Loucy (cell line): Measurements from ENCODE around the gene CHAMP1.

Experiments
- H2AFZ ChIP-seq: fragments of 200-600 bp; sonication (generic); 2 replicates; pipeline ENCODE4 v1.6.0; 2016; ENCODE audit warnings: antibody characterized with exemption, mild to moderate bottlenecking, low read length, moderate library complexity
- H3F3A ChIP-seq: fragments of 200-600 bp; 2 replicates; pipeline ENCODE4 v1.6.0; 2016; ENCODE audit warnings: antibody characterized with exemption, low read depth, mild to moderate bottlenecking
- H3K27me3 ChIP-seq: fragments of 200-600 bp; sonication (generic); 2 replicates; pipeline ENCODE4 v1.6.1; 2014; ENCODE audit warnings: low read length, mild to moderate bottlenecking; ENCODE audit not compliant: insufficient read depth, poor library complexity, severe bottlenecking
- H3K36me3 ChIP-seq: fragments of 200-600 bp; sonication (generic); 2 replicates; pipeline ENCODE4 v1.6.1; 2016; ENCODE audit warnings: low read length; ENCODE audit not compliant: insufficient read depth
- H3K4me1 ChIP-seq: fragments of 200-600 bp; sonication (generic); 2 replicates; pipeline ENCODE4 v1.5.1; 2014; ENCODE audit warnings: low read length, mild to moderate bottlenecking; ENCODE audit not compliant: insufficient read depth, poor library complexity, severe bottlenecking
- H3K4me2 ChIP-seq: fragments of 200-600 bp; sonication (generic); 2 replicates; pipeline ENCODE4 v1.6.0; 2014; ENCODE audit warnings: antibody characterized with exemption, low read length, low read depth, mild to moderate bottlenecking; ENCODE audit not compliant: poor library complexity, severe bottlenecking
- H3K4me3 ChIP-seq: fragments of 200-600 bp; sonication (generic); 2 replicates; pipeline ENCODE4 v1.5.1; 2014; ENCODE audit warnings: low read length, mild to moderate bottlenecking, mixed read lengths; ENCODE audit not compliant: poor library complexity, severe bottlenecking
- H3K79me2 ChIP-seq: fragments of 200-600 bp; sonication (generic); 2 replicates; pipeline ENCODE4 v1.6.1; 2014; ENCODE audit warnings: low read length; ENCODE audit not compliant: insufficient read depth
- H3K9ac ChIP-seq: fragments of 200-600 bp; sonication (generic); 2 replicates; pipeline ENCODE4 v1.6.0; 2014; ENCODE audit warnings: mild to moderate bottlenecking, low read depth, low read length, moderate library complexity; ENCODE audit not compliant: poor library complexity, severe bottlenecking
- H3K9me2 ChIP-seq: fragments of 200-600 bp; sonication (generic); replicated peaks from 2 replicates; pipeline ENCODE4 v1.6.1; 2016; ENCODE audit warnings: low read depth, low read length, mixed read lengths
- H3K9me3 ChIP-seq: fragments of 200-600 bp; sonication (generic); 2 replicates; pipeline ENCODE4 v1.6.1; 2014; ENCODE audit warnings: mild to moderate bottlenecking, antibody characterized with exemption, low read length, low read depth; ENCODE audit not compliant: insufficient read depth
- H4K20me1 ChIP-seq: fragments of 200-600 bp; sonication (generic); 2 replicates; pipeline ENCODE4 v1.6.0; 2014; ENCODE audit warnings: antibody characterized with exemption, low read length, mild to moderate bottlenecking; ENCODE audit not compliant: insufficient read depth, poor library complexity, severe bottlenecking
- EZH2phosphoT487 ChIP-seq: fragments of 200-600 bp; IDR thresholded peaks from 2 replicates; pipeline ENCODE4 v1.6.1; 2018; ENCODE audit warnings: antibody characterized with exemption, mild to moderate bottlenecking, moderate library complexity, borderline replicate concordance
- TF ChIP-seq, protein P1 (sequence below): fragments of 200-600 bp; sonication (generic); conservative IDR thresholded peaks from 2 replicates; pipeline ENCODE4 v1.5.1; 2014; ENCODE audit warnings: mild to moderate bottlenecking, antibody characterized with exemption, low read length

Gene CHAMP1

DNA sequence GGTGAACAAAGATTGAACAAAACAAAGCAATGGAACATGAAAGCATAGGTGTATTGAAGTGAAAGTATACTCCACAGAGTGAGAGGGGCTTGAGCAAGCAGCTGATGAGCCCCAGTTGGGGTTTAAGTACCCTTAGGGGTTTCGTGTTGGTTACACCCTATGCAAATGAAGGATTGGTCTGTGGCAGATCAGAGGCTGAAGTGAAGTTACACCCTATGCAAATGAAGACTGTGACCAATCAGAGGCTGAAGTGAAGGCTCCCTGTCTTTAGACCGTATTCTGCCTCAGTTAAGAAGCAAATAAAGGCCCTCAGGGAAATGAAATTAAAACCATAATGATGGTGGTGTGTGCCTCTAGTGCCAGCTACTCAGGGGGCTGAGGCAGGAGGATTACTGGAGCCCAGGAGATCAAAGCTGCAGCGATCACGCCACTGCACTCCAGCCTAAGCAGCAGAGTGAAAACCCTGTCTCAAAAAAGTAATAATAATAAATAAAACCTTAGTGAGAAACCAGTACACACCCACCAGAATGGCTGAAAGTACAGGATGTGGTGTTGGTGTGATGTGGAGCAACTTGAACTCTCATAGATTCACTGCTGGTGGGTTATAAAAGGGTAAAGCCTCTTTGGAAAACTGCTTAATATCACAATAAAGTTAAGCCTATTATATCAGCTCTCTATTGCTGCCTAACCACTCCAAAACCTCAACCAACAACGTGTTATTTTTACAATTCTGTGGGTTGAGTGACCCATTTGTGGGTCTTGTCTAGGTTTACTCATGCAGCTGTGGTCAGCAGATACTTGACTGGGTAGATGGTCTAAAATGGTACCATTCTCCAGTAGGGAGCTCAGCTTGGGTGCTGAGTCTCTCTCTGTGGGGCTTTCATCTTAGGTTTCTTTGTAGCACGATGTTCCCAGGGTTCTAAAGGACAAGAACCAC, 45.7 kb upstream of the CHAMP1 start:
- Histone ChIP-seq H3K27me3 (no peaks in the 10 kb centered on the region), H3K4me1 (peaks cover 30% of the 10 kb centered on the region), H3K9ac (no peak overlapping the region), H3K36me3 (peaks cover 54% of the 10 kb centered on the region; the same call in 1 of the 2 replicates), H3K4me3 (no peak overlapping the region), H3F3A (no peaks in the 10 kb centered on the region), H4K20me1 (no peaks in the 10 kb centered on the region), H3K79me2 (no peaks in the 10 kb centered on the region), H3K9me3 (no peaks in the 10 kb centered on the region), H3K9me2 (no peaks in the 10 kb centered on the region), H2AFZ (no peak overlapping the region), H3K4me2 (no peak overlapping the region)
- TF ChIP-seq, protein P1, sequence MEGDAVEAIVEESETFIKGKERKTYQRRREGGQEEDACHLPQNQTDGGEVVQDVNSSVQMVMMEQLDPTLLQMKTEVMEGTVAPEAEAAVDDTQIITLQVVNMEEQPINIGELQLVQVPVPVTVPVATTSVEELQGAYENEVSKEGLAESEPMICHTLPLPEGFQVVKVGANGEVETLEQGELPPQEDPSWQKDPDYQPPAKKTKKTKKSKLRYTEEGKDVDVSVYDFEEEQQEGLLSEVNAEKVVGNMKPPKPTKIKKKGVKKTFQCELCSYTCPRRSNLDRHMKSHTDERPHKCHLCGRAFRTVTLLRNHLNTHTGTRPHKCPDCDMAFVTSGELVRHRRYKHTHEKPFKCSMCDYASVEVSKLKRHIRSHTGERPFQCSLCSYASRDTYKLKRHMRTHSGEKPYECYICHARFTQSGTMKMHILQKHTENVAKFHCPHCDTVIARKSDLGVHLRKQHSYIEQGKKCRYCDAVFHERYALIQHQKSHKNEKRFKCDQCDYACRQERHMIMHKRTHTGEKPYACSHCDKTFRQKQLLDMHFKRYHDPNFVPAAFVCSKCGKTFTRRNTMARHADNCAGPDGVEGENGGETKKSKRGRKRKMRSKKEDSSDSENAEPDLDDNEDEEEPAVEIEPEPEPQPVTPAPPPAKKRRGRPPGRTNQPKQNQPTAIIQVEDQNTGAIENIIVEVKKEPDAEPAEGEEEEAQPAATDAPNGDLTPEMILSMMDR: no peak
- TF ChIP-seq EZH2phosphoT487: no peak

DNA sequence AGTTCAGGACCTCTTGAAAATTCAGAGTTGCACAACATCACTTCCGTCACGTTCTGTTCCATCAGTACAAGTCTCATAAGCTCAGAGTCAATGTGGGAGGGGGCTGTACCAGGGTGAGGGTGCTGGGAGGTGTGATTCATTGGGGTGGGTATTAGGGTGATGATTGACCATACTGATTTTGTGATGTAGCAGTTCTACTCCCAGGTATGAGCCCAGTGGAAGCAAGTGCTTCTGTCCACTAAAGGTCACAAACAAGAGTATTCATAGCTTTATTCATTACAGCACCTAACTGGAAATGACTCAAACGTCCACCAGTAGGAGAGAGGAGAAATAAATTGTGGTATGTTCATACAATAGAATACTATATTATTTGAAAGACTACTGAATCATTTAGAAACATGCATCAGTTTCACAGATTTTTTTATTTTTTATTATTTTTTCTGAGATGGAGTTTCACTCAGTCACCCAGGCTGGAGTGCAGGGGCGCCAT, 45.0 kb upstream of the CHAMP1 start:
- no peaks in the 10 kb centered on the region for H4K20me1 ChIP-seq
- H3K4me3 ChIP-seq: no peak overlapping the region
- H3K27me3 ChIP-seq: no peaks in the 10 kb centered on the region
- H3K4me1 ChIP-seq: peaks cover 25% of the 10 kb centered on the region
- peaks cover 54% of the 10 kb centered on the region; the same call in 1 of the 2 replicates for H3K36me3 ChIP-seq
- no peaks in the 10 kb centered on the region for H3K9me2 ChIP-seq
- H3F3A ChIP-seq: no peaks in the 10 kb centered on the region
- no peak for TF ChIP-seq EZH2phosphoT487
- TF ChIP-seq, protein P1: no peak
- H3K79me2 ChIP-seq: no peaks in the 10 kb centered on the region
- no peak overlapping the region for H3K4me2 ChIP-seq
- no peak overlapping the region for H2AFZ ChIP-seq
- no peak overlapping the region for H3K9ac ChIP-seq
- no peaks in the 10 kb centered on the region for H3K9me3 ChIP-seq

GRCh38 chr13:114272977-114273376, 41.3 kb upstream of the CHAMP1 start:
- peaks cover 27% of the 10 kb centered on the region; the same call in 1 of the 2 replicates for H3K36me3 ChIP-seq
- no peak overlapping the region for H3K4me3 ChIP-seq
- peaks cover 13% of the 10 kb centered on the region for H3K4me1 ChIP-seq
- no peak overlapping the region for H3K4me2 ChIP-seq
- no peaks in the 10 kb centered on the region for H3K9me3 ChIP-seq
- no peaks in the 10 kb centered on the region for H3K27me3 ChIP-seq
- H3K9me2 ChIP-seq: no peaks in the 10 kb centered on the region
- no peaks in the 10 kb centered on the region for H3F3A ChIP-seq
- no peak overlapping the region for H3K9ac ChIP-seq
- H3K79me2 ChIP-seq: no peaks in the 10 kb centered on the region
- no peak overlapping the region for H2AFZ ChIP-seq
- no peaks in the 10 kb centered on the region for H4K20me1 ChIP-seq
- TF ChIP-seq, protein P1: no peak
- no peak for TF ChIP-seq EZH2phosphoT487
